ENCODE data around the gene NQO1. TPM values are rescaled to one million over a fixed set of nuclear protein-coding genes. Genes with fewer than 3 reads are reported as not detected.

NQO1 gene
- total RNA-seq, 4 donors from 2014 or later, result 124 to 409 (median 154) TPM

GRCh38 chr16:69741519-69741918, 15.2 kb upstream of the NQO1 start:
- TF ChIP-seq, protein P1, sequence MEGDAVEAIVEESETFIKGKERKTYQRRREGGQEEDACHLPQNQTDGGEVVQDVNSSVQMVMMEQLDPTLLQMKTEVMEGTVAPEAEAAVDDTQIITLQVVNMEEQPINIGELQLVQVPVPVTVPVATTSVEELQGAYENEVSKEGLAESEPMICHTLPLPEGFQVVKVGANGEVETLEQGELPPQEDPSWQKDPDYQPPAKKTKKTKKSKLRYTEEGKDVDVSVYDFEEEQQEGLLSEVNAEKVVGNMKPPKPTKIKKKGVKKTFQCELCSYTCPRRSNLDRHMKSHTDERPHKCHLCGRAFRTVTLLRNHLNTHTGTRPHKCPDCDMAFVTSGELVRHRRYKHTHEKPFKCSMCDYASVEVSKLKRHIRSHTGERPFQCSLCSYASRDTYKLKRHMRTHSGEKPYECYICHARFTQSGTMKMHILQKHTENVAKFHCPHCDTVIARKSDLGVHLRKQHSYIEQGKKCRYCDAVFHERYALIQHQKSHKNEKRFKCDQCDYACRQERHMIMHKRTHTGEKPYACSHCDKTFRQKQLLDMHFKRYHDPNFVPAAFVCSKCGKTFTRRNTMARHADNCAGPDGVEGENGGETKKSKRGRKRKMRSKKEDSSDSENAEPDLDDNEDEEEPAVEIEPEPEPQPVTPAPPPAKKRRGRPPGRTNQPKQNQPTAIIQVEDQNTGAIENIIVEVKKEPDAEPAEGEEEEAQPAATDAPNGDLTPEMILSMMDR (IDR thresholded peaks at IDR 0.05; ENCODE audit: low read depth), result no peak

GRCh38 chr16:69732101-69732500, 5.7 kb upstream of the NQO1 start:
- TF ChIP-seq, protein P1 (IDR thresholded peaks at IDR 0.05; ENCODE audit: low read depth), result no peak

DNA sequence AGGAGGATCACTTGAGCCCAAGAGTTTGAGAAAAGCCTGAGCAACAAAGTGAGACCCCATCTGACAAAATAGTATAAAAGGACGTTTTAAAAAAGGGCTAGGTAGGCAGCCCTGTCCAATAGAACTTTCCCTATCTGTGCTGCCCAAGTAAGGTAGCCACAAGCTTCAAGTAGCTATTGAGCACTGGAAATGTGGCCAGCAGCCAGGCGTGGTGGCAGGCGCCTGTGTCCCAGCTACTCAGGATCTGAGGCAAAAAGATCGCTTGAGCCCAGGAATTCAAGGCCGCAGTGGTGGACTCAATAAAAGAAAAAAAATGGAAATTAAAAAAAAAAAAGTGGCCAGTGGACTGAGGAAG, 1.5 kb upstream of the NQO1 start:
- TF ChIP-seq, protein P1 (IDR thresholded peaks at IDR 0.05; ENCODE audit: low read depth), result no peak

GRCh38 chr16:69725480-69726312, 664 bp downstream of the NQO1 start:
- TF ChIP-seq, protein P1 (IDR thresholded peaks at IDR 0.05; ENCODE audit: low read depth), result no peak

DNA sequence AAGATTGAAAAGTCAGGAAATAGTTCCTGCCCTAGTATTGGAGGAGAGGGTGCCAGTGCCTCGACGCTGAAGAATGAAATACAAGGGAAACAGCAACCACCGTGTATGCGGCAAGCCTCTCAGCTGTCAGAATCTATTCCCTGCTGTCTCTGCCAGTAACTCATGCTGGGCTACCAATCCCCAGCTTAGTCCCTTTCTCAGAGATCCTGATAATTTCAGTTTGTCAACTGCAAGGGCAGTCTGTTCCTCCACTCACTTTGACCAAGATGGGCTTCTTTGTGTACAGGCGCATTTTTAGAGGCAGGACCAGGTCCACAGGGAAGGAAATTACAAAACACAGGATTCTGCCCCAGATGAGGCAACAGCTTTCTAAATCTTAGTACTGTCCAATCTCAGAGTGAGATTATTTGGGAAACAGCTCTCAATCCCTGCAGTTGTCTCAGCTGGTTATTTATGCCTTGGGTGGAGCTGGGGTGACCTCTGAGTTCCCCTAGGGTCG, 1.3 kb downstream of the NQO1 start:
- TF ChIP-seq, protein P1 (IDR thresholded peaks at IDR 0.05; ENCODE audit: low read depth), result no peak

DNA sequence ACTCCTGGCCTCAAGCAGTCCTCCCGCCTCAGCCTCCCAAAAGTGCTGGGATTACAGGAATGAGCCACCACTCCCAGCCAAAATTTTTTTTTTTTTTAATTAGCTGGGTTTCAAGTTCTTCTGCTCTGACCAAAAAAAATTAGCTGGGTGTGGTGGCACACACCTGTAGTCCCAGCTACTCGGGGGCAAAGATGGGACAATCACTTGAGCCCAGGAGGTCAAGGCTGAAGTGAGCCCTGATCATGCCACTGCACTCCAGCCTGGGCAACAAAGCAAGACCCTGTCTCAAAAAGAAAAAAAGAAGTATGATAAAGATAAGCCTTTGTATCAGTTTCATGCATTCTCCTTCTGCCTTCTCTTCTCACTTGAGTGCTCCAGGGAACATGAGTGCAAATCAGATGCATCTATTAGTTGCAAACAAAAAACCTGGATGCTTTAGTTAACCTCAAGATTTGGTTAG, 1.9 kb downstream of the NQO1 start:
- TF ChIP-seq, protein P1 (IDR thresholded peaks at IDR 0.05; ENCODE audit: low read depth), result no peak

- TF ChIP-seq, protein P1 (IDR thresholded peaks at IDR 0.05; ENCODE audit: low read depth), result no peak
Measured at GRCh38 chr16:69721441-69721957, 4.9 kb downstream of the NQO1 start.
